LoVo (cell line): ENCODE results near the gene MLLT1.
A peak's percentile ranks its signal among the peaks of the same experiment; 100 is the strongest.

ENCODE experiments used
- DNase-seq: peaks from one replicate; pipeline ENCODE4 v3.0.0-alpha.2; 2016; ENCODE audit warnings: low spot score

Gene MLLT1

GRCh38 chr19:6221220-6221877 lies 58.4 kb downstream of the MLLT1 start:
- no peak for DNase-seq

GRCh38 chr19:6220385-6221191 lies 59.2 kb downstream of the MLLT1 start:
- DNase-seq: no peak

DNA sequence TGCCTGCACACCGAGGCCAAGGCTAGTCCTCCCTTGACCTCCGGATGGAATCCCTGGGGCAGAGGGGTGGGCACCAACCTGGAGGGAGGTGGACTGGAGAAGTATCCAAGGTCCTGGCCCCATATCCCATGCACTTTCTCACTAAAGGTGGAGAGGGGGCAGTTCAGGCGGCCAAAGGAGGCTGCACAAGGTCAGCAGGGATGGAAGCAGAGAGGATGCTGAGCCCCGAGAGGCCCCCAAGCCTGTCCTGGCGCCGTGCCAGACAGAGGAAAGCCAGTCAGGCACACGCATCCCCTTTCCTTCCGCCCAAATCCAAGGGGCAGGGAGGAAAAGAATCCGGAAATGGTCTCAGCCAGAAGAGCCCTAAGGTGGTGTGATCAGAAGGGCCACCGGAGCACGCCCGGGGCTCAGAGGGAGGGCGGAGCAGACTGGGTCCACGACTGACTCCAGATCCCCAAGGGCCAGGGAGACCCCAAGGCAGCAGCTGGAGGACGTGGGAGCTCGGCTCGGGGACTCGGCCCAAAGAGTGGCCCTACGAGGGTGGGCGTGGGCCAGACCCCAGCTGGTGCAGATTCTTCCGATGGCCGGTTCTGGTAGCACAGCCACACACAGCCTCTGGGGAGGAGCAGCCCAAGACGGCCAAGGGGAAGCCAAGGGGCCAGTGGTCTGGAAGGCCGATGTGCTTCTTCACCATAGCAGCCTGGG lies 60.0 kb downstream of the MLLT1 start:
- DNase-seq: no peak

DNA sequence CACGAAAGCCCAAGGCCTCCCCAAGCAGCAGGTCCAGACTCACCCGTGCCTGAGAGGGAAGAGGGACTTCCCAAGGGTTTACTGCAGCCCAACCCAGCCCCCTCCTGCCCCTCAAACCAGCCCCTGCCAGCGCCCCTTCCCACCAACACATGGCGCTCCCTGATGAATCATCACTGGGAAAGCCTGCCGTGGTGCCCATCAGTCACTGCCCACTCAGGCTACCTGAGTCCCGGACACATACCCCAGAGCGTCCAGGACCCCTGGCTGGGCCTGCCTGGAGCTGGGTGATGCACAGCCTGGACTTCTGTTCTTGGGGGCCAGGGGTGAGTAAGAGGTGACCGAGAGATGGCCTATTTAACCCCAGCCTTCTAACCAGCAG lies 60.6 kb downstream of the MLLT1 start:
- no peak for DNase-seq

- DNase-seq: peak; percentile 28
These were observed 61.2 kb downstream of the MLLT1 start for GRCh38 chr19:6218491-6219146.

GRCh38 chr19:6217752-6218334 lies 61.9 kb downstream of the MLLT1 start:
- DNase-seq: no peak

DNA sequence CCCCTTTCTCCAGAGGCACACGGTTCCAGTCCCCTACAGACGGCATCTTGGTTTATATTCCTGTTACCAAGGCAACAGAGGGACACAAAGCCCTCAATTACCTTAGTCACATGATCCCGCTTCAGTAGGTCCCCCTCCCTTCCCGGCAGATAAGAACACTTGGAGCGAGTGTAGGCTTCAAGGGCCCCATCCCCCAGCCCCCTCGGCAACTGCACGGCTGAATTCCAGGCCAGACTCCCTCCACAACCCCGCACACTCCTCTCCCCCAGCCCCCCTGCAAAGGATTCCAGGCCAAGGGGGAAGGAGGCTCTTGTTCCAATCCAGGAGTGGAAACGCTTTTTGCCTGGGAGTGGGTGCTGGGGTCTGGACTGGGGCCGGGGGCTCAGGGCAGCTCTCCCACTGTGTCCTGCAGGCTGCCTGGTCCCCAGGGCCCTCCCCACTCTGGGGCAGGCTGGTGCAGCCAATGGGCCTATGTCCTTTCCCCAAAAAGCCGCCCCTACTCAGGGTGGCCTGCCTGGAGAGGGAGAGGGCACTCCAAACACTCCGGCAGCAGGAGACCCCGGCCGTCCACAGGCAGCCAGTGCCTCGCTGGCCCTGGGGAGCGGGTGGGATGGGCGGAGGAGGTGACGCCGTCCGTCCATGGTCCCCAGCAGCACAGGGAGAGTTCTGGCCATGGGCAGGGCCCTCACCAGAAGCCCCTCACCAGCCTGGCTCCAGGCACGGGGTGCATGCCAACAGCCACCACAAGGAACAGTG lies 62.6 kb downstream of the MLLT1 start:
- no peak for DNase-seq

GRCh38 chr19:6216236-6216995 lies 63.4 kb downstream of the MLLT1 start:
- DNase-seq: no peak

GRCh38 chr19:6215701-6216235 lies 64.0 kb downstream of the MLLT1 start:
- no peak for DNase-seq

DNA sequence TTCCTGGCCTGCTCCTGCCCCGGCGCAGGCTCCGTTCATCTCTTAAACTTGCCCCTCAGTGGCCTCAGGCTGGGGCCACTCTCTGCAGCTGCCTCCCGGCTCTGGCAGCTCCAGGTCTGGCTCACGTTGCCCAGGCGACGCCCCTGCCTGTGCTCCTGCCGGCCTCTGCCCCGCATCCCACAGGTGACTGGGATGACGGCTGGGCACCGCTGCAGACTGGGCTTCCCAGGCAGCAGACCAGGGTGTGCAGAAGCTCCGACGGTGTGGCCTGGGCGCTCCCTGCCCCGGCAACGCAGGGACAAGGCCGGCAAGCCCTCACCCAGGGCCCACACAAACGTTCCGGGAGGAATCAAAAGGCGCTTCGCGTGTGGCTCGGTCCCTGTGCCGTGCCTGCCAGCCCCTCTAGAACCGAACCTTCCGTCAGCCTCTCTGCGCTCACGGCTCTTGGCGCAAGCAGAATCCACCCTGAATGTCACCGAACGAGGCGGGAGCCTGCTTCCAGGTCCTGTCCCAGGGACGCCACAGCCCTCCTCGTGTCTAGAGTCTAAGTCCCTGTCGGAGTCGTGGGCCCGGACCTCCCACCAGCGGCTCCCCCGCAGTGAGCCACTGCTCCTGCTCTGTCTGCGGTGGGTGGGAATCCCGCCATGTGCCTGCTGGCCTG lies 64.8 kb downstream of the MLLT1 start:
- DNase-seq: no peak

DNA sequence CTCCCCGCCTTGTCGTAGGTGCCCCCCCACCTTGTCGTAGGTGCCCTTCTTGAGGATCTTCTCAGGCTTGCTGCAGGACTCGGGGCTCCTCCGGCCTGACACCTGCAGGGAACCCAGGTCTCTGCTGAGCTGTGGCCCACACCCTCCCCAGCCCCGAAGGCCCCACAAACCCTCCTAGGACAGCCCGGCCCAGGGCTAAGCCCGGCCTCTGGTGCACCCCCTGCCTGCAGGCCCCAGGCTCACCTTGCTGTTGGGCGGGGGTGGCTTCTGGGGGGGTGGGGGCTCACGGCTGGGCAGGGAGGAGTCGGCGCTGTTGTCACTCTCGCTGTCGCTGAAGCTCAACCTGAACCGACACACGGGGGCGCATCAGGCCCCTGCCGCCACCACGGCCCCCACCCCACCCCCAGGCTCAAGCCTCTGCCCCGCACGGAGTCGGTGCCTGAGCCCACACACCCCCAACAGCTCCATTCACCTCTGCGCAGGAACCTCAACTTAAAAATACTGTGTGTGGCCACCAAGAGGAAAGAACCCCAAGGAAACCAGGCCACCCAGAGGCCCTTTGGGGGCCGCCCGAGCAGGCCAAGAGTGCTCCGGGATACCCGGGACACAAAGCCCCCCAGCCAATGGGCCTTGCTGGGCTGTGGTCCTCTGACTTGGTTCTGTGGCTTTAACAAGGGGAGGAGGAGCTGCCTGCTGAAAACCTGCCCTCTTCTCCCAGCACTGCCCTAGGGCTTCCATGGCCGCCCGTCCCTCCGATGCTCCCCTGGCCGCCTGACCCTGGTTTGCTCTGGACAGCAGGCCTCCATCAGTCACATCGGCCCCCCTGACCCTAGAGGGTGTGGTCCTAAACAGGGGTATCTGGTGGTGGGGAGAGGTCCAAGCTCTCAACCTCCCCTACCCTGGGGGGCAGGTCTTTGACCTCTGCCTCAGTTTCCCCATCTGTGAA lies 65.8 kb downstream of the MLLT1 start:
- no peak for DNase-seq

DNA sequence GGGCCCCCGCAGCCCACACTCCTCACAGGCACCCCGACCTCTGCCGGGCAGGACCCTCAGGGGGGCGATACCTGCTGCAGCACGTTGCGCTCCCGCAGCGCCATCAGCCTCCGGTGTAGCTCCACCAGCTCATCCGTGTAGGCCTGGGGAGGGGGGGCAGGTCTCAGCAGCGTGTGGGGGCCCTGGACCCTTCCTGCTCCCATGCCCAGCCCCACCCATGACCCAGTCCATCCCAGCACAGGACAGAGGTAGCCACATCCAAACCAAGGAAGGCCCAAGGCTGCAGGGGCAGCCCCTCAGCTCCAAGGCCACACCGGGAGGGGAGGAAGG lies 66.5 kb downstream of the MLLT1 start:
- DNase-seq: no peak

GRCh38 chr19:6212403-6213265 lies 67.1 kb downstream of the MLLT1 start:
- DNase-seq: no peak

- DNase-seq: no peak
These were observed 68.0 kb downstream of the MLLT1 start for GRCh38 chr19:6211632-6212402.

GRCh38 chr19:6210721-6211600 lies 68.8 kb downstream of the MLLT1 start:
- DNase-seq: no peak

DNA sequence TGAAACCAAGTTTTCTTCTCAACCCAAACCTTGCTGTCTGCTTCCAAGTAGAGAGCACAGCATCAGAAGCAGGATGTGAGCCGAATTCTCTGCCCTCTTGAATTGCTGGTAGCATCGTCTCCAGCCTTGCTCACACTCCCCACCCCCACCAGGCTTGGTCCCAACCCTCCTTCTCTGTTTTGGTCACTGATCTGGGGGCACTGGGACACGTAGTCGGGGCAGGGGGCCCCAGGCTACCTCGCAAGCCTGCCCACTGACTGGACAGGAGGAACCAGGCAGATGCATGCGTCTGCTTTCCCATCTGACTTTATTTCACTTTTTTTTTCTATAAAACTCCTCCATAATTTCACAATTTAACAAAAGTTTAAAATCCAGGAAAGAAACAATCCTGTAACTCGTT lies 69.7 kb downstream of the MLLT1 start:
- DNase-seq: no peak
